ENCODE results near the gene GOPC. TPM values are rescaled to one million over a fixed set of nuclear protein-coding genes. Genes with fewer than 3 reads are reported as not detected.

Gene GOPC
- total RNA-seq, 1 experiment from 2014 or later, result 17.0 TPM

DNA sequence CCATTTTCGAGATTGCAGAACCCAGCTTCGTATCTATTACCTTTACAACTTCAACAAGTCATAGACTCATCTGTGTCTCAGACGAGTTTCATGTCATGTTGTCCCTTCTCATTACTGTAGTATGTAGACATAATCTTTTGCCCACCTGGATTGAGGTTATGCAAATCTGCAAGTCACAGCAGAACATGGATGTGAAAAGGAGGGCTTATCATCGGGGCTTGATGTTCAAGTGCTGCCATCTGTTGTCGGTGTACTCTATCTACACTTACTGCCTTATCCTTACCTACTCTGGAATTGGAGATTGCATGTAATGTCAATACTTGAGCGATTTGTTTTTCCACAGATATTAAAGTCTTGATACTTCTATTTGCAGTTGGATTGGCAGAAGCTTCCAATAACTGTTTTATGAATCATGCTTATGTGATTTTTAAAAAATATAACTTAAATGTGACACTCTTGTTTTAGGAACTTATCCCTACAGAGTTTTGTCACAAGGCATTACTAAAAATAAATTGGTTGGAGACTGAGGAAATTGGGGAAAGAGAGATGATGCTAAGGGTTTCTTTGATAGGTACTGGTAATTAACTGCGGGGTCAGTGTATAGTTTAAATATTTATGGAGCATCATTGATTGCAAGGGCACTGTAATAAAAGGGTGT is 3.0 kb upstream of the GOPC start:
- Histone ChIP-seq H3K36me3 (replicated peaks; ENCODE audit: control insufficient read depth, insufficient read depth, low read length) (no peaks in the 10 kb centered on the region), H3K4me3 (ENCODE audit: insufficient read depth, low read depth, low read length) (no peak overlapping the region), H3K27me3 (ENCODE audit: control insufficient read depth, insufficient read depth, low read length) (no peaks in the 10 kb centered on the region)
- DNase-seq, result peak; percentile 74

DNA sequence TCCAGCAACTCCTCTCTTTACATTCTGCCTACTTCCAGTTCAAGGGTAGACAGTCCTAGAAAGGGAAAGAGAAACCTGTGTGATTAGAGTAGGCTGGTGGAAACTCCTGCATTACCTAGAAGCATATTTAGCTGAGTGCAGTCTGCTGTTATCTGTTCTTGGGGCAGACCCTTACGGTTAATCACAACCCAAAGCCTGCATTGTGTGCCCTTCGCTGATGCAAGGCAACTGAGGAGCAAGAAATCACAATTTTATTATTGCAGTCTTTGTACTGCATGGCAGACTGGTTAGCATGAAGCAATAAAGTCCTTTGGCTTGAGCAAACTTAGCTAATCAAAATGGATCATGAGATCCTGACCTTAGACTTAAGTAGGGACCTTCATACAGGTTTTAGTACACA is 1.5 kb upstream of the GOPC start:
- no peak for DNase-seq
- Histone ChIP-seq H3K4me3 (ENCODE audit: insufficient read depth, low read depth, low read length) (no peak overlapping the region), H3K27me3 (ENCODE audit: control insufficient read depth, insufficient read depth, low read length) (no peaks in the 10 kb centered on the region), H3K36me3 (replicated peaks; ENCODE audit: control insufficient read depth, insufficient read depth, low read length) (no peaks in the 10 kb centered on the region)

DNA sequence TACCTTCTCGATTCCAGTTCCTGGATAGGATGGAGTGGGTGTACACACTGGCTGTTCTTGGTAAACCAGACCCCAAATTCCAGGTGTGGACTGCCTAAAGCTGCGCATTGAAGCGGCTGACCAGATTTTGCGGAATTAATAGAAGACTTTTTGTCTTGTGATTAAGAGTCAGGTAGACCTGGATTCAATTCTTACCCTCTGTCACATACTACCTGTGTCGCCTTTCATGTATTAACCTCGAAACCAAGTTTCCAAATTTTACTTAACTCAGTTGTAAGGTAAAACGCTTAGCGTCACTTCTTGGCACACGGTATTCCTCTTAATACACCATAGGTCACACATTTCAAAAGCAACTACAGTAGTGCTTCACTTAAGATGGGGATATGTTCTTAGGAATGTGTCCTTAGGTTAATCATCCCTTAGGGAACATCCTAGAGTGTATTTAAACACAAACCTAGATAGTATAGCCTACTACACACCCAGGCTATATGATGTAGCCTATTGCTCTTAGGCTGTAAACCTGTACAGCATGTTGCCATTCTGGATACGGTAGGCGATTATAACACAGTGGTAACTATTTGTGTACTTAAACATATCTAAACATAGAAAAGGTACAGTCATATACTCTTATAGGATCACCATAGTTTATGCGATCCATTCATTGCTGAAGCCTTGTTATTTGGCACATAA is 733 bp upstream of the GOPC start:
- peak overlapping the region; percentile 76 for H3K4me3 ChIP-seq (ENCODE audit: insufficient read depth, low read depth, low read length)
- DNase-seq, result no peak
- H3K27me3 ChIP-seq (ENCODE audit: control insufficient read depth, insufficient read depth, low read length), result no peaks in the 10 kb centered on the region

DNA sequence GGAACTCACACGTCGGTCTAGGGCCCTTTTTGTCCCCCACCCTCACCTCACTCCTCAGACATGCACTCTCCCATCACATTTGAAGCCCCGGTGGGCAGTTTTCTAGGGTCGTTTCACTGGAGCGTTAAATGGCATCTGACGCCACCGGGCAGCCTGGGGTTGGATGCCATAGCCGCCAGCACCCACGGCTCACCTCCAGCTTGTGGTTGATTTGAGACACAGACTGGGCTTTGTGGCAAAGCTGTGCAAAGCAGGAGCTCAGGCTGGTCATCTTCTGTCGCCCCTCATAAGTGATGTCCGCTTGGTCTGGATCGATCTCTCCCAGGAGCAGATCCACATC is 530 bp downstream of the GOPC start:
- H3K27me3 ChIP-seq (ENCODE audit: control insufficient read depth, insufficient read depth, low read length), result no peaks in the 10 kb centered on the region
- peak; percentile 18 for DNase-seq
- no peaks in the 10 kb centered on the region; the same call in 1 of the 2 replicates for H3K36me3 ChIP-seq (replicated peaks; ENCODE audit: control insufficient read depth, insufficient read depth, low read length)
- H3K4me3 ChIP-seq (ENCODE audit: insufficient read depth, low read depth, low read length), result peak overlapping the region; percentile 76

More for the DNA sequence above, 733 bp upstream of the GOPC start:
- H3K36me3 ChIP-seq (replicated peaks; ENCODE audit: control insufficient read depth, insufficient read depth, low read length), result no peaks in the 10 kb centered on the region; the same call in 1 of the 2 replicates

DNA sequence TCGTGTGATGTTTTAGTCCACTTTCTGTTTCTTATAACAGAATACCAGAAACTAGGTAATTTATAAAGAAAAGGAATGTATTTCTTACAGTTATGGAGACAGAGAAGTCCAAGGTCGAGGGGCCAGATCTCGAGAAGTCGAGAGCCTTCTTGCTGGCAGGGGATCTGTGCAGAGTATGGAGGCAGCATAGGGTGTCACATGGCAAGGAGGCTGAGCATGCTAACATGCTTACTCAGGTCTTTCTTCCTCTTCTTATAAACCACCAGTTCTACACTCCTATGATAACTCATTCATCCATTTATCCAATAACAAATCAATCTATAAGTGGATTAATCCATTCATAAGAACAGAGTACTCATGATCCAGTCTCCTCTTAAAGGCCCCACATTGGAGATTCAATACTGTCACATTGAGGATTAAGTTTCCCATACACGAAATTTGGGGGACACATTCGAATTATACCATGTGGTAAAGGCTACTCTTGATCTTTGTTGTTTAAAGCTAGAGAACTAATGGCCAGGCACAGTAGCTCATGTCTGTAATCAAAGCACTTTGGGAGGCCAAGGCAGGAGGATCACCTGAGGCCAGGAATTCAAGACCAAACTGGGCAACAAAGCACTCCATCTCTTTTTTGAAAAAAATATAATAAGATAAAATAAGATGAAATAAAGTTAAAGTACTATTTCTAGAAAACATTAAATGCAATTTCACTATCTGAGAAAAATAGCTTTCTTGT is 2.1 kb downstream of the GOPC start:
- Histone ChIP-seq H3K36me3 (replicated peaks; ENCODE audit: control insufficient read depth, insufficient read depth, low read length) (no peaks in the 10 kb centered on the region; the same call in 1 of the 2 replicates), H3K4me3 (ENCODE audit: insufficient read depth, low read depth, low read length) (no peak overlapping the region), H3K27me3 (ENCODE audit: control insufficient read depth, insufficient read depth, low read length) (no peaks in the 10 kb centered on the region)
- no peak for DNase-seq

DNA sequence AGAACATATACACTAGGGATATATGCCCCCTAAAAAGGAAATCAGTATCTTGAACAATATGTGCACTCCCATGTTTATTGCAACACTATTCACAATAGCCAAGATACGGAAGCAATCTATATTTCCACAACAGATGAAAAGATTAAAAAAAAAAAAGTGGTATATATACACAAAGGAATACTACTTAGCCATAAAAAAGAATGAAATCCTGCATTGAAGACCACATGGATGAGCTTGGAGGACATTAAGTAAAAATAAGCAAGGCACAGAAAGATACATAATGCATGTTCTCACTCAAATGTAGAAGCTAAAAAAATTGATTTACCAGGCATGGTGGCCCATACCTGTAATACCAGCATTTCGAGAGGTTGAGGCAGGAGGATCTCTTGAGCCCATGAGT is 4.6 kb downstream of the GOPC start:
- DNase-seq, result no peak
- H3K27me3 ChIP-seq (ENCODE audit: control insufficient read depth, insufficient read depth, low read length), result no peaks in the 10 kb centered on the region
- no peak overlapping the region for H3K4me3 ChIP-seq (ENCODE audit: insufficient read depth, low read depth, low read length)

DNA sequence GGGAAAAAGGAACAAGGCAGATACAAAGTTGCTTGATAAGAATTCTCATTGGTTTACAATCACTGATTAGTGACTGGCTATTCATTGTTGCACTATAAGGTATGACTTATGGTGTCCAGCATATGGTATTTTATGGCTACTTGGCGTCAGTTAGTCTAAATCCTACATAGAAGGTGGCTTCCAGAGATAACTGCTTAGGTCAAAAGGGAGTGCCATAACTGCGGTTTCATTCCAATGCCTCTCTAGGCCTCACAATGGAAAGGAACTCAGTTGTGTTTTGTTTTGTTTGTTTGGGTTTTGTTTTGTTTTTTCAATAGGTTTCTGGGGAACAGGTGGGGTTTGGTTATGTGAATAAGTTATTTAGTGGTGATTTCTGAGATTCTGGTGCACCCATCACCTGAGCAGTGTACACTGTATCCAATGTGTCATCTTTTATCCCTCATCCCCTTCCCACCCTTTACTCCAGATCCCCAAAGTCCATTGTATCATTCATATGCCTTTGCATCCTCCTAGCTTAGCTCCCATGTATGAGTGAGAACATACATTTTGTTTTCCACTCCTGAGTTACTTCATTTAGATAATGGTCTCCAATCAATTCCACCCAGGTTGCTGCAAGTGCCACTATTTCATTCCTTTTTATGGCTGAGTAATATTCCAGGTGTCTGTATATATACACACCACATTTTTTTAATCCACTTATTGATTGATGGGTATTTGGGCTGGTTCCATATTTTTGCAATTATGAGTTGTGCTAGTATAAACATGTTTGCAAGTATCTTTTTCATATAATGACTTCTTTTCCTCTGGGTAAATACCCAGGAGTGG is 7.0 kb downstream of the GOPC start:
- no peaks in the 10 kb centered on the region; the same call in 1 of the 2 replicates for H3K36me3 ChIP-seq (replicated peaks; ENCODE audit: control insufficient read depth, insufficient read depth, low read length)
- H3K4me3 ChIP-seq (ENCODE audit: insufficient read depth, low read depth, low read length), result no peak overlapping the region
- DNase-seq, result no peak
- no peaks in the 10 kb centered on the region for H3K27me3 ChIP-seq (ENCODE audit: control insufficient read depth, insufficient read depth, low read length)

More for the DNA sequence above, 4.6 kb downstream of the GOPC start:
- H3K36me3 ChIP-seq (replicated peaks; ENCODE audit: control insufficient read depth, insufficient read depth, low read length), result no peaks in the 10 kb centered on the region; the same call in 1 of the 2 replicates

DNA sequence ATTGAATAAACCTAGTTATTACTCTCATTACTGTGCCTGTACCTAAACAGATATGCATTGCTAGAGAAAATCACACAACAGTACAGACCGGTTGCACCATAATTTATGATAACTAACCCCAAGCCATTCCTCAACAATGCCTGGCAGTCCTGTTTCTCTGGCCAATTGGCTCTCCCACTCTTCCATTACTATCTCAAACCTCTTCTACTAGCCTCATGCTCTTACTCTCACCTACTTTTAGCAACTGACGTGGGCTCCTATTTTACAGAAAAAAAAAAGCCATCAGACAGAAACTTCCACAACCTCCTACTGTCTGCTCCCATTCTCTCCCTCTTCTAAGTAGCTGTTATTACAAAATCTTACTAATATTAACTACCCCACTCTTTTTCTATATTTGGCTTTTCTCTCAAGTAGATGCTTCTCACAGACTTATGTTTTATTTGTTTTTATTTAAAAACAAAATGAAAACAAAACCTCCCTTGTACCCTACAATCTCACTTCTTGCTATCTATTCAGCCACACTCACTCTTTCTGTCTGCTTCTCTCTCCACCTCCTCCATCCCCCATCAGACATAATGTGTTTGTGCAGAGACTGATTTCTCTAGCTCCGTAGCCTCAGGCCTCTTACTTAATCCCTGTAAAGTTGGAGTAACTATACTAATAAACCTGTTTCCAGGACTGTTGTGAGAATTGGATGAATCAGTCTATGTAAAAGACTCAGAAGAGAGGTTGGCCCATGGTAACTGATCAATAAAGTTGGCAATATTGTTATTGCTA is 9.1 kb downstream of the GOPC start:
- no peak overlapping the region for H3K4me3 ChIP-seq (ENCODE audit: insufficient read depth, low read depth, low read length)
- H3K36me3 ChIP-seq (replicated peaks; ENCODE audit: control insufficient read depth, insufficient read depth, low read length), result no peaks in the 10 kb centered on the region; the same call in 1 of the 2 replicates
- DNase-seq, result no peak
- no peaks in the 10 kb centered on the region for H3K27me3 ChIP-seq (ENCODE audit: control insufficient read depth, insufficient read depth, low read length)

DNA sequence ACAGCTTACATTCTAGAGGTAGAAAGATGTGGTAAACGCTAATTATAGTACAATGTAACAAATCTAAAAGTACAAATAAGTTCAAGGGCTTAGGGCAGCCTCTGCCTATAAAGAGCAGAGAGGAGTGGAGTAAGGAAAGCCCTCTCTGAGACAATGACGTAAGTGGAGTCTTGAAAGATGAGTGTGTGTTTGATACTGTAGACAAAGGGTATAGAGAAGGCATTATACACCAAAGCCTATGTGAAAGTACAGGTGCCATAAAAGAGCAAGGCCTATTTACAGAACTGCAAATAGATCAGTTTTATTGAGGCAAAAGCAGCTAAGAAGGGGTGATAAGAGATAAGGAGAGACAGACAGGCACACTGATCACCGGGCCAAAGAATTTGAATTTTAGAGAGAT is 10.9 kb downstream of the GOPC start:
- no peaks in the 10 kb centered on the region; the same call in 1 of the 2 replicates for H3K36me3 ChIP-seq (replicated peaks; ENCODE audit: control insufficient read depth, insufficient read depth, low read length)
- no peaks in the 10 kb centered on the region for H3K27me3 ChIP-seq (ENCODE audit: control insufficient read depth, insufficient read depth, low read length)
- no peak for DNase-seq
- H3K4me3 ChIP-seq (ENCODE audit: insufficient read depth, low read depth, low read length), result no peak overlapping the region

DNA sequence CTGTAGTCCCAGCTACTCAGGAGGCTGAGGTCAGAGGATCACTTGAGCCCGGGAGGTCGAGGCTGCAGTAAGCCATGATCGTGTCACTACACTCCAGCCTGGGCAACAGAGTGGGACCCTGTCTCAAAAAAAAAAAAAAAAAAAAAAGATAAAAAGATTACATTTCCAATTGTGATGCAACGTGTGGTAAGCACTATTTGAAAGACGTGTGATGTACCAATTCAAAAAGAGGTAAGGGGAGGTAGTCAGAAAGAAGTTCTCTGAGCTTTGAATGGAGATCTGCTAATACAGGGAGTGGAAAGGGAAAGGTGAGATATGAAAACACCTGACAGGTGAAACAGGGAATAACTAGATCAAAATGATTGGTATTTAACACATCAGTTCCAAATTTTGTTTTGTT is 11.9 kb downstream of the GOPC start:
- Histone ChIP-seq H3K36me3 (replicated peaks; ENCODE audit: control insufficient read depth, insufficient read depth, low read length) (no peaks in the 10 kb centered on the region; the same call in 1 of the 2 replicates), H3K27me3 (ENCODE audit: control insufficient read depth, insufficient read depth, low read length) (no peaks in the 10 kb centered on the region), H3K4me3 (ENCODE audit: insufficient read depth, low read depth, low read length) (no peak overlapping the region)
- DNase-seq, result no peak

DNA sequence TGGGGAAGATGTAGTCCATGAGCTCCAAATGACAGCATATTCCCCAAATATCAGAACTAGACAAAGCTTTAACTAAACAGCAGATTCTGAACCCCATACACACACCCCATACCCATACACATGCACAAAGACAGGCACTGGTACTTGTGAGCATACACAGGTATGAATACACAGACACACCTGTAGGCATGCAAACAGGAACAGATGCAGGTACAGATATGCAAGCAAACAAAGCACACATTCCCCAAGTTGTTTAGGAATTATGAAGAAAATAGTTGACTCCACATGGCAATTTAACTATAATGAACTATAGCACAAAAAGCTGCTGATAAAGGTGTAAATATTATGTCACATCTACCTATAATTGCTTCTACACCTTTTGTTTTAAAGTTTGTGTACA is 16.7 kb downstream of the GOPC start:
- Histone ChIP-seq H3K4me3 (ENCODE audit: insufficient read depth, low read depth, low read length) (no peak overlapping the region), H3K27me3 (ENCODE audit: control insufficient read depth, insufficient read depth, low read length) (no peaks in the 10 kb centered on the region), H3K36me3 (replicated peaks; ENCODE audit: control insufficient read depth, insufficient read depth, low read length) (no peaks in the 10 kb centered on the region; the same call in 1 of the 2 replicates)
- DNase-seq, result no peak

DNA sequence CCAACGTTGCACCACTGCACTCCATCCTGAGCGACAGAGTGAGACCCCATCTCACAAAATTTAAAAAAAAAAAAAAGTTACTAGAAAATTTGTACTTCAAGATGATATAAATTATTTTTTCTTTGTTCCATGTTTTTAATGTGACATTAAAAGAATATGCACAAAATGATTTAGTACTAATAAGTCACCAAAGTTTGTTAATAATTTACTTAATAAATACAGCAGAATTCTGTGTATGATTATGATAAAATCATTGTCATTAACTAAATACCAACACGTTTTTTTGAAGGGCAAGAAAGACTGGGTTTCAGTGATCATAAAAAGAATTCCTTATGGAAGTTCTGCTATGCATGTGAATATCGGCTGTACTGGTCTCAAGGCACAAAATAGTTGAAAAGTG is 28.1 kb downstream of the GOPC start:
- Histone ChIP-seq H3K27me3 (ENCODE audit: control insufficient read depth, insufficient read depth, low read length) (no peaks in the 10 kb centered on the region), H3K4me3 (ENCODE audit: insufficient read depth, low read depth, low read length) (no peak overlapping the region), H3K36me3 (replicated peaks; ENCODE audit: control insufficient read depth, insufficient read depth, low read length) (no peaks in the 10 kb centered on the region)
- DNase-seq, result no peak

DNA sequence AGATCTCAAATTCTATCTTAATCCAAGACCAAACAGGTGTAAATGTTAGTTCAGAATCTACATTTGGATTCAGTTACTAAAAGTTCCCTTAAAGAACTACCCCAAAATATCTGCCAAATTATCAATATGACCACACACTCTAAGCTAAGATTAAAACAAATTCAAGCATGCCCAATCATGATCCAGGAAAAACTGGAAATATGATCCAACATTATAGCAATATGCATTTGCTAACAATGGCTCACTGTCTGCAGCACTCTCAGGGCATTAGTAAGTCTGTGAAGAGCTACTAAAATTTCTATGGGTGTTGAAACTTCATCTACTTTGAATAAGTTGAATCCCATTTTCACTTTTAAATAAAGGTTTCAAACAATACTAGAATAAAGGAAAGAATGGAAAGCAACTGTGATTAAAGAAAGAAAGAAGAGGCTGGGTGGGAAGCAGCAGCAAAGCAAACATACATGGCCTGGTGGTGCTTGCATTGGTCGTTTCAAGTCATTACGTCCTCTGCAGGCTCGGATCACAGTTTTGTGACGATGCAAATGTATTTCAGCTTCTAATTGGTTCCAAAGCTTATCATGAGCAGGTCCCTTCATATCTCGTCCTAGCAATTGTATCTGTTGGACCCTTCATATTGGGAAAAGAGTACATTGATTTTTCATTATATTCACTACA is 29.2 kb downstream of the GOPC start:
- H3K36me3 ChIP-seq (replicated peaks; ENCODE audit: control insufficient read depth, insufficient read depth, low read length), result no peaks in the 10 kb centered on the region
- H3K4me3 ChIP-seq (ENCODE audit: insufficient read depth, low read depth, low read length), result no peak overlapping the region
- H3K27me3 ChIP-seq (ENCODE audit: control insufficient read depth, insufficient read depth, low read length), result no peaks in the 10 kb centered on the region
- no peak for DNase-seq
